Measurements from ENCODE around the gene PRRG2.

The PRRG2 gene

GRCh38 chr19:49557641-49558325, 23.3 kb upstream of the PRRG2 start:
- DNase-seq = no peak

- no peak for DNase-seq
Observed at GRCh38 chr19:49558591-49558990, 22.5 kb upstream of the PRRG2 start.

- no peak for DNase-seq
Observed at GRCh38 chr19:49559443-49559842, 21.7 kb upstream of the PRRG2 start.

- DNase-seq = no peak
Observed at GRCh38 chr19:49559928-49560327, 21.2 kb upstream of the PRRG2 start.

- DNase-seq = no peak
Observed at GRCh38 chr19:49560358-49560900, 20.7 kb upstream of the PRRG2 start.

GRCh38 chr19:49564616-49565045, 16.5 kb upstream of the PRRG2 start:
- DNase-seq = no peak

GRCh38 chr19:49565261-49565660, 15.9 kb upstream of the PRRG2 start:
- no peak for DNase-seq

GRCh38 chr19:49566302-49566701, 14.8 kb upstream of the PRRG2 start:
- no peak for DNase-seq

- DNase-seq = no peak
Observed at GRCh38 chr19:49567861-49568441, 13.2 kb upstream of the PRRG2 start.

- no peak for DNase-seq
Observed at GRCh38 chr19:49570138-49570856, 10.8 kb upstream of the PRRG2 start.

- DNase-seq = no peak
Observed at GRCh38 chr19:49570997-49571676, 10.0 kb upstream of the PRRG2 start.

- no peak for DNase-seq
Observed at GRCh38 chr19:49573009-49573408, 8.1 kb upstream of the PRRG2 start.

GRCh38 chr19:49573425-49573824, 7.7 kb upstream of the PRRG2 start:
- DNase-seq = no peak

GRCh38 chr19:49574206-49574755, 6.8 kb upstream of the PRRG2 start:
- no peak for DNase-seq

- DNase-seq = no peak
Observed at GRCh38 chr19:49579193-49579592, 1.9 kb upstream of the PRRG2 start.

GRCh38 chr19:49579947-49580263, 1.2 kb upstream of the PRRG2 start:
- no peak for DNase-seq

- DNase-seq = peak; percentile 95
Observed at GRCh38 chr19:49580264-49581006, 681 bp upstream of the PRRG2 start, which contains the start of gene NOSIP. NOSIP (minus strand) TSS chr19:49580556; CDS start chr19:49560691, 19,865 bp downstream.

GRCh38 chr19:49583239-49583638, 2.1 kb downstream of the PRRG2 start:
- DNase-seq = no peak

- DNase-seq = no peak
Observed at GRCh38 chr19:49585023-49585422, 3.9 kb downstream of the PRRG2 start.

- DNase-seq = no peak
Observed at GRCh38 chr19:49587227-49587626, 6.1 kb downstream of the PRRG2 start.

- DNase-seq = no peak
Observed at GRCh38 chr19:49588365-49589122, 7.4 kb downstream of the PRRG2 start.

- DNase-seq = no peak
Observed at GRCh38 chr19:49589502-49589905, 8.4 kb downstream of the PRRG2 start.
